Hematopoietic multipotent progenitor cell treated with erythropoietin and hydrocortisone succinate and interleukin-3 and kit ligand, for 4 days (in vitro differentiated cells): ENCODE measurements around the gene CD226.
"Not testable (repeated sequence)": the region's sequence is repeated elsewhere in the genome, so short reads cannot be mapped to it uniquely, and the experiment has no call there.

Experiments
- DNase-seq: peaks from one replicate; pipeline ENCODE4 v3.0.0-alpha.2; 2015

The CD226 gene

GRCh38 chr18:69899154-69899923 lies 48.3 kb downstream of the CD226 start:
- not testable (repeated sequence) for DNase-seq

GRCh38 chr18:69898241-69898861 lies 49.3 kb downstream of the CD226 start:
- peak; percentile 55 for DNase-seq

GRCh38 chr18:69897397-69898108 lies 50.1 kb downstream of the CD226 start:
- DNase-seq: peak; percentile 12

- no peak for DNase-seq
Measured at GRCh38 chr18:69895066-69896047, 52.3 kb downstream of the CD226 start.

- DNase-seq: no peak
Measured at GRCh38 chr18:69894467-69894866, 53.2 kb downstream of the CD226 start.

- DNase-seq: no peak
Measured at GRCh38 chr18:69890558-69890957, 57.1 kb downstream of the CD226 start.

GRCh38 chr18:69889009-69889408 lies 58.7 kb downstream of the CD226 start:
- DNase-seq: no peak

GRCh38 chr18:69887256-69887655 lies 60.4 kb downstream of the CD226 start:
- no peak for DNase-seq

- no peak for DNase-seq
Measured at GRCh38 chr18:69885841-69886531, 61.7 kb downstream of the CD226 start.

GRCh38 chr18:69885355-69885754 lies 62.3 kb downstream of the CD226 start:
- DNase-seq: no peak

- no peak for DNase-seq
Measured at GRCh38 chr18:69883781-69884180, 63.9 kb downstream of the CD226 start.

- DNase-seq: no peak
Measured at GRCh38 chr18:69882965-69883668, 64.6 kb downstream of the CD226 start.

- no peak for DNase-seq
Measured at GRCh38 chr18:69880083-69880482, 67.6 kb downstream of the CD226 start.

GRCh38 chr18:69879051-69879450 lies 68.6 kb downstream of the CD226 start:
- DNase-seq: not testable (repeated sequence)

- DNase-seq: no peak
Measured at GRCh38 chr18:69878213-69878933, 69.3 kb downstream of the CD226 start.

GRCh38 chr18:69876490-69876889 lies 71.2 kb downstream of the CD226 start:
- DNase-seq: no peak

- no peak for DNase-seq
Measured at GRCh38 chr18:69874058-69874457, 73.6 kb downstream of the CD226 start.

GRCh38 chr18:69872661-69873060 lies 75.0 kb downstream of the CD226 start:
- peak; percentile 3 for DNase-seq

GRCh38 chr18:69871363-69871762 lies 76.3 kb downstream of the CD226 start:
- no peak for DNase-seq

GRCh38 chr18:69870736-69871135 lies 76.9 kb downstream of the CD226 start:
- peak; percentile 9 for DNase-seq

- peak; percentile 56 for DNase-seq
Measured at GRCh38 chr18:69866212-69866611, 81.5 kb downstream of the CD226 start.
